ENCODE results near the gene PDLIM3.

The PDLIM3 gene

DNA sequence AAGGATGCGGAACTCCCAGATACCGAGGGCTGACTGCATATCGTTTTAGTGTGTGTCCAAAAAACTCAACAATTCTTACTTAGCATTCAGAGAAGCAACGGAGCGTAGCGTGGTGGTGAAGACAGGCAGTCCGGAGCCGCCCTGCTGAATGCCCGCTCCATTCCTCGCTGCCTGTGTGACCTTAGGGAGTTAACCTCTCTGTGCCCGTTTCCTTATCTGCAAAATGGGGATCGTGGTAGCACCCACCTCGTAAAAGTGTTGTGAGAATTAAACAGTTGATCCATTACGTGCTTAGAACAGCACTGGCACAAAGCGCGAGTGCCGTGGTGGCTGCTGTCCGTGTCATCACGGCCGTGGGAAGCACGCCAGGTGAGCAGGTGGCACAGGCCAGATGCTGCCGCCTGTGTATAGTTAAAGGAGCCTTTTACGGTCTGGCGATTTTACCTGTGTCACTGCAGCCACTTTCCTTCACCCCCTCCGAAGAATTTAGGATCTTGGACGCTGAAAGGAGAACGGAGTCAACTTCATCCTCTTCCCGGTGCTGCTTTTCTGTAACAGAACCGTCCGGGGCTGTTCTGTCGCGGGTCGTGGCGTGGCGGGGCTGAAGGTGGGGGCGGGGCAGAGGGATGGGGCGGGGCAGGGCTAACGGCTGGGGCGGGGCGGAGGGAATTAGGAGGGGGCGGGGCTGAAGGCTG, 64.7 kb downstream of the PDLIM3 start:
- DNase-seq (ENCODE audit: low spot score): no peak

DNA sequence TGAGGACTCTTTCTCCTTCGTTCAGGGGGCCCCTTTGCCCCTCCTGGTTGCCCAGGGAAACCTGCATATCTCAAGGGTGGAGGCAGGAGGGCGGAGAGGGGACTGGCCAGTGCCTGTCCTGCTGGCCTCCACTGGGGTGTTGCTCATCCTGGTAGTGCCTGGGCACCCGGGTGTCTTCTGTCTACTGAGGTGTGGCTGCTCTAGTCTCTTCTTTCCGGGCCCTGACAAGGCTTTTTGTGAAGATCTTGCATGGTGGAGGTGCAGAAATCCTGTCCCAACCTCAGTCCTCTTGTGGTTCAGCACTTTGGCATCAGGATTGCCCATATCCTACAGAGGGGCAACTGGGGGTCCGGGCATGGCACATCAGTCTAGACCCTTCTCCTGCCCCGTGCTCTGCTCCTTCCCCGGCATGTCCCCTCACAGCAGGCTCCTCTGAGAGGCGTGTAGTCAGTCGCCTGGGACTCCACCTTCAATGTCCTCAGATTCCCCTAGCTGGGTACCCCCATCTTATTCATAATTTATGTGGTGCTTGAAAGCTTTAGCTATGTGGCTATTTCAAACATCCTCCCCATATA, 65.6 kb downstream of the PDLIM3 start:
- DNase-seq (ENCODE audit: low spot score): no peak

DNA sequence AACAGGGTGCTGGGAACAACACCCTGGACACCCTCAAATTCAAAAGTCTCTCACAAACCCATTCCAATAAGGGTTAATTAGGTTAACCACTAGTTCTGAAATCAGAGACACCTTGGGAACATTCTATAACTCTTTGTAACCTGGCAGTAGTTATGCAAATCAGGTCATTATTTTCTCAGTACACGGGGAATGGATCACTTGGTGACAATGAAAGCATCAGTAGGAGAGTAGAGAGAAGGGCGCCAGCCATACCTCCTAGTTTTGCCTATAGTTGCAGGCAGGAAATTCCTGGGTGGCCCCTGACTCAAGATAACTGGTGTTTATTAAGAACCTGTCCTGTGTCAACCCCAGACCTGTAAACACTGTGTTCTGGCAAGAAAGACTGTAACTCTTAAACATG, 66.3 kb downstream of the PDLIM3 start:
- no peak for DNase-seq (ENCODE audit: low spot score)

DNA sequence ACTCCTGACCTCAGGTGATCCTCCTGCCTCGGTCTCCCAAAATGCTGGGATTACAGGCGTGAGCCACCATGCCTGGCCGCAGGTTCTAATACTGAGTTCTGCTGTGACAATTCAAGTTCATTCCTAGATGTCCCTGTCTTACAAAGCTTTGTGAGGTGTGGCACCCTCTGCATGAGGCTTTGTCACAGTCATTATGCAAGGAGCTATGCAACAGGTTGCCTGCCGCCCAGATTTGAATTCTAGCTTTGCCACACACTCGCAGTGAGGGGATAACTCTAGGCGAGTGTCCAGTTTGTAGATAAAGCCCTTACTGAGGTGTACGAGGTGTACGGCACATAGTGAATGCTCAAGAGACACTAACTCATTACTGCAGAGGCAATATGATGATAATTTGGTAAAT, 67.3 kb downstream of the PDLIM3 start:
- DNase-seq (ENCODE audit: low spot score): no peak

DNA sequence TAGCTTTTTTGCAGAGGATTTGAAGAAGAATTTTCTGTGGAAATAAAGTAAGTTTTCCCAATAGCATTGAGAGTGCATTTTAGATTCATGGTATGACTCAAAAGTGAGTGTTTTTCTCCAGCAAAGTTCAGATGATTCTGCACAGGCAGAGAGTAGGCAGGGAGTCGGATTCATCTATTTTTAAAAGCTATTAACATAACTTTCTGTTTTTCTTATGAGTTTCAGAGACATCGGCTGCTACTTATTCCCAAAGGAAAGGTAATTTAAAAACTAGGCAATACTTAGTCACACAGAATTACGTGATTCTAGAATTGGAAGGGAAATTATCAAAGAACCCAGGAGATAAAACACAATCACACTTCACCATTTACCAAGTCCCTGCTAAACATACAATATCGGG, 68.2 kb downstream of the PDLIM3 start:
- no peak for DNase-seq (ENCODE audit: low spot score)

DNA sequence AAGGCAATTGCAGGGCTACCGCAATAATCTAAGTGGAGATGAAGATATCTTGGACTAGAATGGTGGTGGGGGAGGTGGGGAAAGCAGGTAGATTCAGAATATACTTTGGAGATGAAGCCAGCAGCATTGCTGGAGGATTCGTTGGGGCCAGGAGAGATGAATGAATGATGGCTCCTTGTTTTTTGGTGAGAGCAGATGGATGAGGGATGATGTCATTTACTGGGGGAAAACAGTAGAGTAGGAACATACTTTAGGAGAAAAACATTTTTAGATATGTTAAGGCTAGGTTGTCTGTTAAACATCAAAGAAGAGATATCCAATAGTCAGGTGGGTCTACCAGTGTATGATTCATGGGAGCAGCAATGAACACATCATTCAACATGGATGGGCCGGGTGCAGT, 69.6 kb downstream of the PDLIM3 start:
- no peak for DNase-seq (ENCODE audit: low spot score)

DNA sequence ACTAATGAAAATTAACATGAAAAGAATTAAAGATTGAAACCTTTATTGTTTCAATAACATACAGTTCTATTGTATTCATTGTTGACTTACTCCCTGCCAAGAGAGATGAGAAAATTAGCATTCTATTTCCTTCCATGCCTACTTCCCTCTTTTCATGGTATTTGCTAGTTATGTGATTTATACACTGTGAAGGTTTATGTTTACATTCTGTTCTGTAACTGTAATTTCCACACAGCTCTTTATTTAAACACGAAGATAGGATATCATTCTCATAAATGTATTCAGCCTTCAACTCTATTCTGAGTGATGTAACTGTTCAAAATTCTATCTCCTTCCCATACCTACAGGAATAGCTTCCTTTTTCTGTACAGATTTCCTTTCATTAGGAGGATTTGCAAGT, 70.4 kb downstream of the PDLIM3 start:
- DNase-seq (ENCODE audit: low spot score): no peak

DNA sequence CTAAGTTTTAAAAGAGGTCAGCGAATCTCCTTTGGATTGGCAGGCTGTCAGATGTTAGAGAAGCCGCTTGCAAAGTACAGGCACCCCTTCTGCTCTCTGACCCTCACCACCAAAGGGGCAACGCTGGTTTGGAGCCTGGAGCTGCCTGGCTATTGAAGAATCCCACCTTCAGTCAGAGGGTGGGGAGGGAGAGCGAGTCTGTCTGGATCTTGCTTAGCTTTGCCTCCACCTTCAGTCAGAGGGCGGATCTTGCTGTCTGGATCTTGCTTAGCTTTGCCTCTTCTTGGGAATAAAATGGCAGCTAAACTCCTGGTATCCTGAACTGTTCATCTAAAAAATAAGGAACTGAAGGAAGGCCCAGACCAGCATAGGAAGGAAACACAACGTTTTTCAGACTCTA, 71.1 kb downstream of the PDLIM3 start:
- no peak for DNase-seq (ENCODE audit: low spot score)

DNA sequence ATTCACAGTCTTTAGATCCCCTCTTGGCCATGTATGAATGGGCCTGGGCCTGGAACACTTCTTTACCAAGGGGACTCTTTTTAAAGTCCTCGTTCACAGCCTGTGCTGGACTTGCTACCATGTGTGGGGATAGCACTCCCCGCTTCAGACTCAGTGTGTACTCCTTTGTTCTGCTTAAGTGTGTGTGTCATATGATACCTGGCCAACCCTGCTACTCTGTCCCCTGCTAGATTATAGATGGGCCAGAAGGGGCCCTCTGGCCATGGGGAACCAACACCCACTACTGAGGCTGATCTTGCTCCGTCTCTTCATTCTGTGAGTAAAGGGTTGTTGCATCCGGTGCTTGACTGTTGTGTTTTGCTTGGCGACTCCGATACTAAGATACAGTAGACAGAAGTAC, 71.8 kb downstream of the PDLIM3 start:
- no peak for DNase-seq (ENCODE audit: low spot score)

DNA sequence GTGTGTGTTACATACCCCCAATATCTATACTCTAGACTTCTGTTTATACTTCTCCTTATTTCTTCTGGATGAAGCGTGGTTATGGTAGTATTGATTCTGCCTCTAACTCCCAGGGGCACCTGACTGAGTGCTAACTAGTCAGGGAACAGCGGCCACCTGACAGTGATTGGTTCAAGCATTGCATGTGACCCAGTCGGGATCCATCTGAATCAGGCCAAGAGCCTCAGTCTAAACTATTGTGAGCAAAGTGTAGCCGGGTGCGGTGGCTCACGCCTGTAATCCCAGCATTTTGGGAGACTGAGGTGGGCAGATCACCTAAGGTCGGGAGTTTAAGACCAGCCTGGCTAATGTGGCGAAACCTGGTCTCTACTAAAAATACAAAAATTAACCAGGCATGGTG, 73.7 kb downstream of the PDLIM3 start:
- DNase-seq (ENCODE audit: low spot score): no peak

DNA sequence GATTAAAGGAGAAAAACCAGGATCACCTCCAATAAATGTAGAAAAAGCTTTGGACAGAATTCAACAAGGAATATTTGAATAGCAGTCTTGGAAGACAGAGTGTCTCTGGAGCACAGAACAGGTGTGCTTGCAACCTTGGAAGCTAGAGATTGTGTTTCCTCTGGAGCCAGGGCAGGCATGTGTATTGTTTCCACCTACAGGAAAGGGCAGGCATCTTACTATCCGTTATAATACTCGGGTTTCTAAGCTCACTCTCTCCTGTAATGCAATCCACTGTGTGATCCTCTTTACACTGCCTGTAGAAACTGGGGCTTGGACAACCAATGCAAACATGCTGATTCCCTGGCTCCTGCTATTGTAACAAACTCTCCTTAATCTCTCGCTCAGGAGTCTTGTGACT, 78.2 kb downstream of the PDLIM3 start:
- no peak for DNase-seq (ENCODE audit: low spot score)

DNA sequence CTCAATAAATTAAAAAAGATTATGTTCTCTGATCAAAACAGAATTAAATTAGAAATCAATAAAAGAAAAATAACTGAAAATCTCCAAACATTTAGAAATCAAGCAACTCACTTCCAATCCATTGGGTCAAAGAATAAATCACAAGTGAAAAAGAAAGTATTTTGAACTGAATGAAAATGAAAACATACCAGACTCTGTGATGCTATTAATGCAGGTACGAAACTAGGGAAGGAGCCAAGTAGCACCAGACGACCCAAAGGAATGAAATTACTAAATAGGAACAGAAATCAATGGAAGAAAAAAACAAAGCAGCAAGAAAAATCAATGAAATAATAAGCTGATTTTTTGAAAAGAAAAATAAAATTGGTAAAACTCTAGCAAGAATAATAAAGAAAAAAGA, 79.2 kb downstream of the PDLIM3 start:
- DNase-seq (ENCODE audit: low spot score): no peak
